HEK293 (cell line): ENCODE measurements around the gene UBALD1.

Experiments
- GLIS1 ChIP-seq: fragments of 450-650 bp; formaldehyde crosslinking; IDR thresholded peaks from 2 replicates; pipeline ENCODE4 v1.5.1; 2016; ENCODE audit warnings: missing biosample characterization, missing genetic modification characterization
- KLF10 ChIP-seq: fragments of 450-650 bp; IDR thresholded peaks from 2 replicates; pipeline ENCODE4 v1.5.1; 2018; ENCODE audit warnings: missing biosample characterization, mild to moderate bottlenecking, missing genetic modification characterization
- PRDM1 ChIP-seq: fragments of 450-650 bp; formaldehyde crosslinking; IDR thresholded peaks from 2 replicates; pipeline ENCODE4; 2016; ENCODE audit warnings: missing biosample characterization, missing genetic modification characterization
- ZNF112 ChIP-seq: fragments of 450-650 bp; formaldehyde crosslinking; IDR thresholded peaks from 2 replicates; pipeline ENCODE4 v1.5.0; 2017; ENCODE audit warnings: missing biosample characterization, missing genetic modification characterization
- ZNF266 ChIP-seq: fragments of 450-650 bp; formaldehyde crosslinking; IDR thresholded peaks from 2 replicates; pipeline ENCODE4 v1.5.1; 2016; ENCODE audit warnings: missing biosample characterization, missing genetic modification characterization, low read depth
- ZNF404 ChIP-seq: fragments of 450-650 bp; formaldehyde crosslinking; IDR thresholded peaks from 2 replicates; pipeline ENCODE4 v1.5.1; 2017; ENCODE audit warnings: missing biosample characterization, missing genetic modification characterization
- ZNF529 ChIP-seq: fragments of 450-650 bp; formaldehyde crosslinking; IDR thresholded peaks from 2 replicates; pipeline ENCODE4 v1.5.1; 2017; ENCODE audit warnings: missing genetic modification characterization, missing biosample characterization; ENCODE audit not compliant: insufficient replicate concordance

DNA sequence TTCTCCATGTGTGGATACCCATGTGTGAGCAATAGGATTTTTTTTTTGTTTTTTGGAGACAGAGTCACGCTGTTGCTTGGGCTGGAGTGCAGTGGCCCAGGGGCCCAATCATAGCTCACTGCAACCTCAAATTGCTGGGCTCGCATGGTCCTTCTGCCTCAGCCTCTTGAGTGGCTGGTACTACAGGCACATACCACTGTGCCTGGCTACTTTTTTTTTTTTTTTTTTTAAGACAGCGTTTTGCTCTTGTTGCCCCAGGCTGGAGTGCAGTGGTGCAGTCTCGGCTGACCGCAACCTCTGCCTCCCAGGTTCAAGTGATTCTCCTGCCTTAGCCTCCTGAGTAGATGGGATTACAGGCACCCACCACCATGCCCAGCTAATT is 26.6 kb upstream of the UBALD1 start:
- TF ChIP-seq ZNF112 (tag by site-specific recombination) (no peak), KLF10 (tag by site-specific recombination) (no peak), ZNF266 (no peak), PRDM1 (no peak), GLIS1 (tag by site-specific recombination) (no peak), ZNF404 (tag by site-specific recombination) (no peak), ZNF529 (no peak)
